Left ventricle myocardium superior (tissue), 1 donor: Measurements from ENCODE around the gene KCNE3. TPM values are rescaled to one million over a fixed set of nuclear protein-coding genes. Genes with fewer than 3 reads are reported as not detected.
A peak's percentile ranks its signal among the peaks of the same experiment; 100 is the strongest.

Experiments used
- ATAC-seq: fragments of 200-7000 bp; cut with Tn5 transposase; one replicate; pipeline ENCODE4 v1.9.1; 2020; ENCODE audit warnings: mild to moderate bottlenecking, moderate library complexity
- DNase-seq: peaks from one replicate; pipeline ENCODE4 v3.0.0-alpha.2; 2020
- intact Hi-C: fragments of 100-400 bp; cut with micrococcal nuclease; formaldehyde crosslinking; loops from one replicate; pipeline ENCODE4 v1.11.0; 2022
- total RNA-seq: library from RNA; stranded (reverse); fragmentation: NEBNext Ultra II Directional; extraction: Animal tissue kit (Norgen Biotek cat#: 25700); gene quantifications from one replicate; pipeline ENCODE4 v1.2.1, GENCODE V29; 2021
- donor health status: DM: no; HTN: yes; CAD: no; lungs with severe emphysema.

Gene KCNE3
- total RNA-seq, 1 donor from 2014 or later = 2.3 TPM

DNA sequence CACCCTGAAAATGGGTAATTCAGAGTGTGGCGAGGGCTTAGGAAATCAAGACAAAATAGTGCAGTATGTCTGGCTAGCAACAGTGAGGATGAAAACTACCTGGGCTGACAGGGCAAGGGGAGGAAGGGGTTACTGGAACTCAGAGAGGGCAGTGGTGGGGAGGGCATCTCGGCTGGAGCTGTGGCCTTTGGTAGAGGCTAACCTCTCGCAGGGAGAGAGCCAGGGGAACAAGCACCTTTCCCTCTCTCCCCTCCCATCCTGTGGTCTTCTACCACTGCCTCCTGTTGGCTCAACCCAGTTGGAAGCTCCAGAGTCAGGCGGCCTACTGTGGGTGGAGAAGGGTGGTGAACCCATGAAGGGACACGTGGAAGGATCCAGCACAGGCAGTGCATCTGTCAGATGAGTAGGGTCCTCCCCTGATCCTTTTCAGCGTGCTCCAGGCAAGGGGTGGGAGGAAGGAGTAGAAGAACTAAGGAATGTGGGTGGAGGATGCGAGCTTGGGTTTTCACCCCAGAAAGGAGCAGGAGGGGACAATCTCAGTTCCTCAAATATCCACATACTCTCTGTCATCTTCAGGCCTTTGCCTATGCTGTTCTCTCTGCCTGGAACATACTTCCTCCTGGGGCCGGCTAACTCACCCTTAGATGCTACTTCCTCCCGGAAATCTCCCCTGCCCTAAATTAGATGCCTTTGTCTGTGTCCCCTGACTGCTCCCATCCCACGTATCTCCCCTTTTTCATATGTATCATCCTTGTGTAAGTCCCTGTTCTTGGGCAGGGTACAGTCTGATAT lies 6.2 kb upstream of the KCNE3 start:
- ATAC-seq (peak; percentile 75), DNase-seq (no peak)
- intact Hi-C loops = no loop called here

DNA sequence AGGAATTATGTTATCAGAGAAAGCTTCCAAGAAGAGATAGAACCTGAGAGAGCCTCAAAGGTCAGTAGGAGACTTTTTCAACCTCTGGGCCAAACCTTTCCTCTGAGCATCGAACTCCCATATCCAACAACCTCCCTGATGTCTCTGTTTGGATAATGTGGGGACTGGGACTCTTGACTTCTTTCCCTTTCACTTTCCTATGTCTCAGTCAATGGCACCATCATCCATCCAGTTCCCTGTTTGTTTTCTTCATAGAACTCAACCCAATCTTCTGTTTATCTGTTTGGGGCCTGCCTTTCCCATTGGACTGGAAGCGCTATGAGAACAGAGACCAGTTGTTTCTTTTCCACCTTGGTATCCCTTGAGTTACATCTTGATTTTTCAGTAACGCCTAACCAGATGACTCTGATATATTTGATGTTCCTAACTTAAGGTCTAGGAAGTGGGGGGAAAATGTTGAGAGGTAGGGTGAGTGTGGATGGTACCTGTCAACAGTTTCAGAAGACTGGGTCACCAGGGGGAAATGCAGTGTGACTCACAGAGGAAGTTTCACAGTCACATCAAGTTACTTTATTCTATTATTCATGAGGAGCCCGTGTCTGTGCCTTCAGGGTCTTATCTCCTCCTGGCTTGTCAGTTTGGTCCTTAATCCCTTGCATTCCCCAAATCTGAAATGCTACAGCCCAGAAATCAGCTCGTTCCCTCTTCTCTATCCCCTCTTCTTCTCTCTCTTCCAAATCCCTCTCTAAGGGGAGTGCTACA lies 4.5 kb upstream of the KCNE3 start:
- ATAC-seq = no peak
- no peak for DNase-seq
- intact Hi-C loops = no loop called here

DNA sequence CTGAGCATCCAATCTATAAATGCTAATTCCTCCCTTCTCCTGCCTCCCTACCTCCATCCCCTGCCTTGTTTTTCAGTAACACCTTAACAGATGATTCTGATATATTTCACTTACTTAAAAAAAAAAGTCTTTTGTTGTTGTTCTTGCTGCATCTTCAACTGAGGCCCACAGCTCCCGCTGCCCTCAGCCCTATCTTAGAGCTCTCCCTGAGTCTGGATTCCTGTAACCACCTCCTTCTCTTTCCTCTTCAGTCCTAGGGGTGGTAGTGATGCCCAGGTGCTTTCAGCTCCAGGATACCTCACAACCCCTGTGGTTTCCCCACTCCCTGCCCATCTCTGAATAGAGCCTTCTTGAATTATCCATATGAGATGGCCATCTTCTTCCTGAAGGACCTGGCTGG lies 3.7 kb upstream of the KCNE3 start:
- intact Hi-C loops = no loop called here
- no peak for DNase-seq
- no peak for ATAC-seq

DNA sequence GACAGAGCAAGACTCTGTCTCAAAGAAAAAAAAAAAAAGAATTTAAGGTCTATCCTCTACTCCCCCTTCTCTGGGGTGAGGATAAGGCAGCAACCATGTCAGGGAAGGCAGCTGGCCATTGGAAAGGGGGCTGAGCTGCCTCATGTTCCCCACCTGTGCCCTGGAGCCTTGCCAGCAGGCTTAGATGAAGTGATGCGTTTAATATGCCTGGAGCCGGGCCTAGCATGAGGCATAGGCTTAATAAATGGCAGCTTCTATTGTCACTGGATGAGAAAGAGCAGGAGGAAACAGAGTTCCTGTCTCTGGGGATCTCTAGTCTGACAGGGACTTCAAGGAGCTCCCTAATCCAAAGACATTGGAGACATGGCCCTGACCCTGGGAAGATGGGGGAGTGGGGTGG lies 3.2 kb upstream of the KCNE3 start:
- ATAC-seq (no peak), DNase-seq (no peak)
- intact Hi-C loops = no loop called here

GRCh38 chr11:74468936-74469335 lies 1.6 kb upstream of the KCNE3 start:
- DNase-seq = no peak
- no peak for ATAC-seq
- intact Hi-C loops = no loop called here

DNA sequence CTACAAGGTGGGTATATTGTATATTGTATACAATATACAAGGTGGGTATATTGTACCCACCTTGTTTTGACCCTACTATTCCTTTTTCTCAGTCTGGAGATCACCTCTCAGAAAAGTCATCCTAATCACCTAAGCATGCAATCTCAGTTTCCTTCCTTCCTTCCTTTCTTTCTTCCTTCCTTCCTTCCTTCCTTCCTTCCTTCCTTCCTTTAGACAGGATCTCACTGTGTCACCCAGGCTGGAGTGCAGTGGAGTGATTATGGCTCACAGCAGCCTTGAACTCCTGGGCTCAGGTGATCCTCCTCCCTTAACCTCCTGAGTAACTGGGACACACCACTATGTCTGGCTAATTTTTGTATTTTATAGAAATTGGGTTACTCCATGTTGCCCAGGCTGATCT lies 1.2 kb upstream of the KCNE3 start:
- no peak for ATAC-seq
- intact Hi-C loops = no loop called here

GRCh38 chr11:74468058-74468457 lies 709 bp upstream of the KCNE3 start:
- intact Hi-C loops = no loop called here
- ATAC-seq (no peak), DNase-seq (no peak)

More for the DNA sequence above, 1.2 kb upstream of the KCNE3 start:
- DNase-seq = no peak

DNA sequence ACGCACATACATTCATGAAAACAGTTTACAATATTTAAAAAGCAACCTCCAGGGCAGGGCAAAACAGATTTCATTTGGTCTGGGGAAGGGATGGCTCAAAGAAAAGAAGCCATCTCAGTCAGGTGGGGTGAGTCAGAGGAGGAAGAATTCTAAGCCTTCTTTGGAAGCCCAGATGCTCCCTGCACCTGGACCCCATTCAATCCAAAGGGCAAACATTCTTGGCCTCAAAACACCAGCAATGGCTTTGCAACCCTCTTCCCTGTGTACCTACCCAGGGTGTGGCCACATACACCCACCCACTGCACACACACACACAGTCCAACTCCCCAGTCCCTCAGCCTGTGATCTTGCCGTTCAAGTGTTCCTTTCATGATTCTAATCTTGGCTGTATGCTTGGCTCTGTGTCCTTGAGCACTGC lies 2.0 kb downstream of the KCNE3 start:
- ATAC-seq = no peak
- intact Hi-C loops = no loop called here
- no peak for DNase-seq

DNA sequence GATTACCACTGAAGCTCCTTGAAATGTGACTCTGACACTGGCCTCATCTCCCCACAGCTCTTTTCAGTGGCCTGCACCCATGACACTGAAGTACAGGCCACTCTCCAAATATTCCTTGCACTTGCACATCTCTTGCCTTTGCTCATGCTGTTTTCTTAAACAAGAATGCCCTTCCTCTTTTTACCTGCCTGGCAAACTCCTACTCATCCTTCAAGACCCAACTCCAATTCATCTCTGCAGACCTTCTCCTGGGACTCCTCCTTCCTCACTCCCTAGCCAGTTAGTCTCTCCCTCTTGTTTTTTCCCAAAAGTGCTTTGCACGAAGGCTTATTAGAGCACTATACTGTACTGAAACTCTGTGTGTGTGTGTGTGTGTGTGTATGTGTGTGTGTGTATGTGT lies 2.6 kb downstream of the KCNE3 start:
- intact Hi-C loops = no loop called here
- DNase-seq (no peak), ATAC-seq (no peak)

GRCh38 chr11:74463216-74463615 lies 4.1 kb downstream of the KCNE3 start:
- intact Hi-C loops = no loop called here
- ATAC-seq (no peak), DNase-seq (no peak)

- intact Hi-C loops = no loop called here
- DNase-seq (no peak), ATAC-seq (peak; percentile 6)
Observed at GRCh38 chr11:74462631-74463030, 4.7 kb downstream of the KCNE3 start.

GRCh38 chr11:74462009-74462408 lies 5.3 kb downstream of the KCNE3 start:
- intact Hi-C loops = no loop called here
- peak; percentile 95 for ATAC-seq
- peak; percentile 86 for DNase-seq

DNA sequence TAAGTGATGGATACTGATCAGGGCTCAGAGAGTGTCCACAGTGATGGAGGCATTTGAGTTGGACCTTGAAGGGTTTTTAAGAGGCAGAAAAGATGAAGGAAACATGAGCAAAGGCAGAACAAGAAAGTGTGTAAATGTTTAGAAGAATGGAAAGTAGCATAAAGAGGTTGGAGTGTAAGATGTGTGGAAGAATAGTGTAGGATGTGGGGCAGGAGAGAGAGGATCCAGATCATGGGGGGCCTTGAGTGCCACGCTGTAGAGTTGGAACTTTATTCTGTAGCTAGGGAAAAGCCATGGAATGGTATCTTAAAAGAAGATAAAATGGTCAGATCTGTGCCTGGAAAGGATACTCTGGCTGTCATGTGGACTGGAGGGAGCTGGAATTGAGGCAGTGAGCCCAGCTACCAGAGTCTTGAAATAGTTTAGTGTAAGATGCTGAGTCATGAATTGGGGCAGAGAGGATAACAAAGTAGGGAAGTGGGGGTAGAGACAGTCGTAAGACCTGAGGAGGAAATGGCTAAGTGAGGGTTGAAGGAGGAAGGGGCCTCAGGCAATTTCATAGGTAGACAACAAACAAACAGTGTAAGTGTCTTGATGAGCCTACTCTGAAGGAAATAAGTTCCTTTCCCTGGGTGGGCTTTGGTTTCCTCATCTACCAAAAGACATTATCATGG lies 6.7 kb downstream of the KCNE3 start:
- ATAC-seq (peak; percentile 53), DNase-seq (no peak)
- intact Hi-C loops = no loop called here

DNA sequence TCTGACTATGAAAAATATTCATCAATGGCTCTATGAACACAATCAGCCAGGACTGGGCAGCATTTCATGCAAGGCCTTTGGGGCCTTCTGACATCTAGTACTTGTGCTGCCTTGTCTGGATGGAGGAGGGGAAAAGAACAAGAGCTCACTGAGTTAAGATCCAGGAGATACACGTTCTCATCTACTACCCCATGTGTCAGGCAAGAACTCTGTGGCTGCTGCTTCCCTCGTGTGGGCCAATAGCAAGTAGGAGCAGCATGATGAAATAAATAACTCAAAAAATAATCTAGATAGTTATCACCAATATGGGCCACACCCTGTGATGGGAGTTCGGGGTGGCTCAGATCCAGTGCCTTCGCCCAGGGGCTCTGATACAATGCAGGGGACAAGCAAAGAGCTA lies 7.3 kb downstream of the KCNE3 start:
- intact Hi-C loops = no loop called here
- no peak for ATAC-seq
- no peak for DNase-seq

- intact Hi-C loops = no loop called here
- ATAC-seq = no peak
- no peak for DNase-seq
Observed at GRCh38 chr11:74459584-74459983, 7.8 kb downstream of the KCNE3 start.

GRCh38 chr11:74457356-74457755 lies 10.0 kb downstream of the KCNE3 start:
- ATAC-seq = no peak
- intact Hi-C loops = no loop called here
- DNase-seq = no peak

DNA sequence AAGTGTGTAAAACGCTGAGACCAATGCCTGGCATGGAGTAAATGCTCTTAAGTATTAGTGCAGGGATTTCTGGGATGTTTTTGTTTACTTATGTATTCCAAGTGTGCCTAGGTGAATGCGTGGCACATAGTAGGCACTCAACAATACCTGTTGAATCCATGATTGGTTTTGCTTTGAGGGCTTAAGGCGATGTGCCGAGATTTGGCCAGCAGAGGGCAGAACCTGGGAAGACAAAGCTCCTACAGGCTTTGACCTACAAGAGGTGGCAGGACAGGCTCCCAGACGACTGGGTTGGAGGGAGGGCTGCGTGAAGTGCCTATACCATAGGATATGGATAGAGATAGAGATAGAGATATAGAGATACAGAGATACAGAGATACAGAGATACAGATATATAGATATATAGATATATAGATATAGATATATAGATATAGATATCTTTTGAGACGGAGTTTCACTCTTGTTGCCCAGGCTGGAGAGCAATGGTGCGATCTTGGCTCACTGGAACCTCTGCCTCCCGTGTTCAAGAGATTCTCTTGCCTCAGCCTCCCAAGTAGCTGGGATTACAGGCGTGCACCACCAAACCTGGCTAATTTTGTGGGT lies 13.9 kb downstream of the KCNE3 start:
- intact Hi-C loops = loop anchor here (2.0 kb wide), 1 partner anchor 117 kb away; no protein-coding TSS in a partner anchor
- peak; percentile 78 for ATAC-seq
- DNase-seq = peak; percentile 70

DNA sequence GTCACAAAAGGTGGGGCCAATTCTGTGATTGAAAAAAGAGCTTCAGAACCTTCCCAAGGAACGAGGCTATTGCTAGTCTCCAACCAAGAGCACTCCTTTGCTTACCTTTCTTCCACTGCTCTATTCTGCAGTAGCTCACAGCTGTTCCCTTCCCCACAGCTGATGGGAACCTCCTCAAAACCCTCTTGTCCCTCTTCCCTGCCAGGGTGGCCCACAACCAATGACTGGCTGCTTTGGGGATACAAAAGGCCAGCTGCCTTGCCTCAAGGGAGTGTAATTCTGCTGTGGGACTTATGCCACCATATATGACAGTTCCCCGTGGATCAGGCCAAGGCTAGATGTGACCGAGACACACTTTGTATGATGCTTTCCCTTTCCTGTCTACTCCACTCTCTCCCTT lies 15.0 kb downstream of the KCNE3 start:
- intact Hi-C loops = loop anchor here (2.0 kb wide), 1 partner anchor 118 kb away; no protein-coding TSS in a partner anchor
- no peak for DNase-seq
- no peak for ATAC-seq

GRCh38 chr11:74450318-74450717 lies 17.0 kb downstream of the KCNE3 start:
- intact Hi-C loops = no loop called here
- ATAC-seq = no peak
- DNase-seq = no peak
